Right atrium auricular region (tissue), 2 donors: ENCODE data around the gene MAP4K1. TPM values are rescaled to one million over a fixed set of nuclear protein-coding genes. Genes with fewer than 3 reads are reported as not detected.

Experiments
- DNase-seq: peaks from one replicate; pipeline ENCODE4 v3.0.0-alpha.2; 2019; ENCODE audit warnings: low spot score
- H3K27ac ChIP-seq, 2 donors: fragments of 200-600 bp; sonication (generic); 1 replicate in 1 of 2; 2 replicates in 1 of 2; pipeline ENCODE4 v1.5.1; 2016 to 2019
- H3K27me3 ChIP-seq, 2 donors: fragments of 200-600 bp; sonication (generic); one replicate each; pipeline versions ENCODE4 v1.5.1 to v1.6.0; 2017 to 2019
- H3K36me3 ChIP-seq: fragments of 200-600 bp; sonication (generic); one replicate; pipeline ENCODE4 v1.5.1; 2016
- H3K4me1 ChIP-seq, 2 donors: fragments of 200-600 bp; sonication (generic); one replicate each; pipeline versions ENCODE4 v1.5.1 to v1.6.0; 2017 to 2019
- H3K4me3 ChIP-seq, 2 donors: fragments of 200-600 bp; sonication (generic); 1 replicate in 1 of 2; 2 replicates in 1 of 2; pipeline ENCODE4 v1.5.1; 2017 to 2019; ENCODE audit warnings: mild to moderate bottlenecking in 1 of 2, moderate library complexity in 1 of 2
- H3K9me3 ChIP-seq, 2 donors: fragments of 200-600 bp; sonication (generic); one replicate each; pipeline ENCODE4 v1.5.1; 2019
- CTCF ChIP-seq, 2 donors: fragments of 200-600 bp; sonication (generic); IDR thresholded peaks; one replicate each; pipeline ENCODE4 v1.5.1; 2019; ENCODE audit warnings: antibody characterized with exemption in 2 of 2
- total RNA-seq, 2 donors: library from RNA; depleted of rRNA; stranded (reverse); fragments of >200 nt; gene quantifications; one replicate each; pipeline ENCODE4 v1.1.0, GENCODE V29; 2016

The MAP4K1 gene
- total RNA-seq, 2 donors from 2014 or later = 0.83 to 4.2 TPM

- Histone ChIP-seq H3K27ac (no peak overlapping the region), H3K4me1 (peaks cover 0 to 10% of the 10 kb centered on the region in 2 donors), H3K4me3 (no peak overlapping the region), H3K36me3 (no peaks in the 10 kb centered on the region), H3K9me3 (no peaks in the 10 kb centered on the region), H3K27me3 (no peaks in the 10 kb centered on the region)
- no peak for TF ChIP-seq CTCF (IDR thresholded peaks at IDR 0.05)
- DNase-seq = no peak
These were observed 75.7 kb downstream of the MAP4K1 start for GRCh38 chr19:38542040-38542439.

GRCh38 chr19:38539751-38540150 lies 78.0 kb downstream of the MAP4K1 start:
- H3K9me3 ChIP-seq = peaks cover 8 to 13% of the 10 kb centered on the region in 2 donors
- TF ChIP-seq CTCF (IDR thresholded peaks at IDR 0.05) = no peak
- H3K27me3 ChIP-seq = no peaks in the 10 kb centered on the region
- H3K4me3 ChIP-seq = no peak overlapping the region
- peaks cover 0 to 9% of the 10 kb centered on the region in 2 donors for H3K4me1 ChIP-seq
- DNase-seq = no peak
- no peak overlapping the region for H3K27ac ChIP-seq
- H3K36me3 ChIP-seq = no peaks in the 10 kb centered on the region

- DNase-seq = no peak
- peaks cover 0 to 1% of the 10 kb centered on the region in 2 donors for H3K4me1 ChIP-seq
- H3K9me3 ChIP-seq = peaks cover 8 to 16% of the 10 kb centered on the region in 2 donors
- H3K4me3 ChIP-seq = no peak overlapping the region
- TF ChIP-seq CTCF (IDR thresholded peaks at IDR 0.05) = no peak
- H3K36me3 ChIP-seq = no peaks in the 10 kb centered on the region
- no peak overlapping the region for H3K27ac ChIP-seq
- no peaks in the 10 kb centered on the region for H3K27me3 ChIP-seq
These were observed 78.8 kb downstream of the MAP4K1 start for GRCh38 chr19:38538793-38539528.

GRCh38 chr19:38538386-38538785 lies 79.4 kb downstream of the MAP4K1 start:
- Histone ChIP-seq H3K27ac (no peak overlapping the region), H3K4me1 (no peaks in the 10 kb centered on the region), H3K36me3 (no peaks in the 10 kb centered on the region), H3K4me3 (no peak overlapping the region), H3K27me3 (no peaks in the 10 kb centered on the region), H3K9me3 (peaks cover 8 to 16% of the 10 kb centered on the region in 2 donors)
- TF ChIP-seq CTCF (IDR thresholded peaks at IDR 0.05) = no peak
- no peak for DNase-seq

Other genes starting within 250 kb of the MAP4K1 start
- 100 to 1,000 TPM; 403 to 603 TPM for gene PSMD8, start 243.4 kb downstream of the MAP4K1 start, total RNA-seq
- gene GGN, start 229.9 kb downstream of the MAP4K1 start, total RNA-seq = 1 to 10 TPM in 1 of 2 donors, under 1 TPM in 1; 0.37 to 1.3 TPM
- under 1 TPM; 0.56 to 0.67 TPM for gene SPRED3, start 229.3 kb downstream of the MAP4K1 start, total RNA-seq
- gene FAM98C, start 214.9 kb downstream of the MAP4K1 start, total RNA-seq = 10 to 100 TPM; 11.9 to 19.8 TPM
- gene RASGRP4, start 191.7 kb downstream of the MAP4K1 start, total RNA-seq = 1 to 10 TPM; 1.1 to 2.9 TPM
- gene RYR1, start 184.3 kb downstream of the MAP4K1 start, total RNA-seq = 1 to 10 TPM in 1 of 2 donors, under 1 TPM in 1; 0.33 to 1.7 TPM
- 100 to 1,000 TPM; 716 to 786 TPM for gene EIF3K, start 1.2 kb upstream of the MAP4K1 start, total RNA-seq
- gene ACTN4, start 29.7 kb upstream of the MAP4K1 start, total RNA-seq = 100 to 1,000 TPM; 115 to 180 TPM
- under 1 TPM; 0.74 to 0.90 TPM for gene CAPN12, start 126.5 kb upstream of the MAP4K1 start, total RNA-seq
- not detected for gene LGALS7, start 155.6 kb upstream of the MAP4K1 start, total RNA-seq
- 1 to 10 TPM in 1 of 2 donors, not detected in 1; 1.8 TPM for gene LGALS7B, start 171.2 kb upstream of the MAP4K1 start, total RNA-seq
- gene LGALS4, start 195.0 kb upstream of the MAP4K1 start, total RNA-seq = under 1 TPM in 1 of 2 donors, not detected in 1; 0.67 TPM
- 100 to 1,000 TPM; 309 to 329 TPM for gene ECH1, start 213.8 kb upstream of the MAP4K1 start, total RNA-seq
- gene HNRNPL, start 232.0 kb upstream of the MAP4K1 start, total RNA-seq = 100 to 1,000 TPM; 102 to 115 TPM